Suprapubic skin (tissue), 4 donors: ENCODE data around the gene ZFP36L1. TPM values are rescaled to one million over a fixed set of nuclear protein-coding genes. Genes with fewer than 3 reads are reported as not detected.

Experiments used
- DNase-seq, 2 donors: peaks; one replicate each; pipeline ENCODE4 v3.0.0-alpha.2; 2019; ENCODE audit warnings: low spot score in 2 of 2
- H3K27ac ChIP-seq: fragments of 200-600 bp; sonication (generic); one replicate; pipeline ENCODE4 v1.5.1; 2019
- H3K27me3 ChIP-seq: fragments of 200-600 bp; sonication (generic); one replicate; pipeline ENCODE4 v1.5.1; 2019
- H3K36me3 ChIP-seq: fragments of 200-600 bp; sonication (generic); one replicate; pipeline ENCODE4 v1.5.1; 2019
- H3K4me1 ChIP-seq: fragments of 200-600 bp; sonication (generic); one replicate; pipeline ENCODE4 v1.5.1; 2019
- H3K4me3 ChIP-seq: fragments of 200-600 bp; sonication (generic); one replicate; pipeline ENCODE4 v1.5.1; 2019; ENCODE audit warnings: mild to moderate bottlenecking
- H3K9me3 ChIP-seq: fragments of 200-600 bp; sonication (generic); one replicate; pipeline ENCODE4 v1.5.1; 2019
- CTCF ChIP-seq, 2 donors: fragments of 200-600 bp in 1 of 2; fragments of 450-650 bp in 1 of 2; sonication (generic) in 1 of 2; IDR thresholded peaks; one replicate each; pipeline ENCODE4 v1.5.1; 2016 to 2019; ENCODE audit warnings: antibody characterized with exemption in 2 of 2, mild to moderate bottlenecking in 1 of 2, moderate library complexity in 1 of 2
- EP300 ChIP-seq: sonication (generic); formaldehyde crosslinking; IDR thresholded peaks from one replicate; pipeline ENCODE4 v1.6.1; 2017; ENCODE audit warnings: antibody characterized with exemption
- POLR2A ChIP-seq, 2 donors: fragments of 450-650 bp; IDR thresholded peaks; one replicate each; pipeline ENCODE4 v1.6.1; 2017; ENCODE audit warnings: antibody characterized with exemption in 2 of 2, mild to moderate bottlenecking in 2 of 2, moderate library complexity in 2 of 2
- POLR2AphosphoS5 ChIP-seq, 3 donors: sonication (generic); formaldehyde crosslinking; IDR thresholded peaks; one replicate each; pipeline ENCODE4 v1.6.1; 2017; ENCODE audit warnings: antibody characterized with exemption in 3 of 3
- WGBS: methylation state at CpG from one replicate; pipeline ENCODE4 v1.1.5; 2018; 5-methylcytosine and 5-hydroxymethylcytosine counted together
- total RNA-seq, 4 donors: library from RNA; depleted of rRNA; stranded (reverse); fragments of >200 nt; gene quantifications; one replicate each; pipeline ENCODE4 v1.1.0, GENCODE V29; 2016

ZFP36L1 gene
- total RNA-seq, 4 donors from 2014 or later, result 1,382 to 1,995 (median 1,611) TPM

- Histone ChIP-seq H3K27ac (peak overlapping the region; percentile 100), H3K9me3 (no peaks in the 10 kb centered on the region), H3K4me3 (peak overlapping the region; percentile 66), H3K4me1 (peaks cover 35% of the 10 kb centered on the region), H3K27me3 (no peaks in the 10 kb centered on the region), H3K36me3 (peaks cover 37% of the 10 kb centered on the region)
- under 1% methylated on average over 33 of the region's 33 CpGs for WGBS
- peak in 1 of 2 donors; percentile 78 for DNase-seq
- TF ChIP-seq CTCF (IDR thresholded peaks at IDR 0.05) (no peak), POLR2AphosphoS5 (IDR thresholded peaks at IDR 0.05) (peak in 2 of 3 donors; percentile 3 to 10)
Measured at GRCh38 chr14:68791902-68792677, 777 bp downstream of the ZFP36L1 start.

- Histone ChIP-seq H3K4me3 (peak overlapping the region; percentile 66), H3K36me3 (peaks cover 41% of the 10 kb centered on the region), H3K27me3 (no peaks in the 10 kb centered on the region), H3K9me3 (no peaks in the 10 kb centered on the region), H3K27ac (peak overlapping the region; percentile 100), H3K4me1 (peaks cover 35% of the 10 kb centered on the region)
- WGBS, result 0% methylated on average over 15 of the region's 15 CpGs
- peak in 1 of 2 donors; percentile 74 for DNase-seq
- TF ChIP-seq CTCF (IDR thresholded peaks at IDR 0.05), result no peak
- TF ChIP-seq POLR2AphosphoS5 (IDR thresholded peaks at IDR 0.05), result peak in 2 of 3 donors; percentile 39 to 52
Measured at GRCh38 chr14:68791078-68791901, 1.6 kb downstream of the ZFP36L1 start.

- TF ChIP-seq POLR2A (IDR thresholded peaks at IDR 0.05) (no peak), EP300 (no peak), CTCF (IDR thresholded peaks at IDR 0.05) (no peak), POLR2AphosphoS5 (IDR thresholded peaks at IDR 0.05) (no peak)
- Histone ChIP-seq H3K36me3 (peaks cover 41% of the 10 kb centered on the region), H3K27me3 (no peaks in the 10 kb centered on the region), H3K9me3 (no peaks in the 10 kb centered on the region), H3K27ac (peak overlapping the region; percentile 100), H3K4me1 (peaks cover 37% of the 10 kb centered on the region), H3K4me3 (peak overlapping the region; percentile 66)
- under 1% methylated on average over 8 of the region's 8 CpGs for WGBS
- peak in 1 of 2 donors; percentile 70 for DNase-seq
Measured at GRCh38 chr14:68790644-68791077, 2.2 kb downstream of the ZFP36L1 start.

- H3K27ac ChIP-seq, result peak overlapping the region; percentile 100
- no peaks in the 10 kb centered on the region for H3K9me3 ChIP-seq
- TF ChIP-seq EP300 (no peak), CTCF (IDR thresholded peaks at IDR 0.05) (no peak)
- H3K27me3 ChIP-seq, result no peaks in the 10 kb centered on the region
- H3K4me1 ChIP-seq, result peaks cover 43% of the 10 kb centered on the region
- DNase-seq, result no peak
- H3K36me3 ChIP-seq, result peaks cover 41% of the 10 kb centered on the region
- 2% methylated on average over 27 of the region's 45 CpGs for WGBS
- peak overlapping the region; percentile 66 for H3K4me3 ChIP-seq
Measured at GRCh38 chr14:68789821-68790643, 2.8 kb downstream of the ZFP36L1 start.
